GM18873 (cell line): ENCODE measurements around the gene COX5A.
"Not testable (repeated sequence)": the region's sequence is repeated elsewhere in the genome, so short reads cannot be mapped to it uniquely, and the experiment has no call there.

ENCODE experiments used
- ATAC-seq: cut with Tn5 transposase; IDR thresholded peaks from one replicate; pipeline ENCODE4 v1.9.1; 2021; ENCODE audit warnings: mild to moderate bottlenecking, moderate library complexity, moderate number of reproducible peaks; ENCODE audit not compliant: unreplicated experiment, low FRiP score

The COX5A gene

DNA sequence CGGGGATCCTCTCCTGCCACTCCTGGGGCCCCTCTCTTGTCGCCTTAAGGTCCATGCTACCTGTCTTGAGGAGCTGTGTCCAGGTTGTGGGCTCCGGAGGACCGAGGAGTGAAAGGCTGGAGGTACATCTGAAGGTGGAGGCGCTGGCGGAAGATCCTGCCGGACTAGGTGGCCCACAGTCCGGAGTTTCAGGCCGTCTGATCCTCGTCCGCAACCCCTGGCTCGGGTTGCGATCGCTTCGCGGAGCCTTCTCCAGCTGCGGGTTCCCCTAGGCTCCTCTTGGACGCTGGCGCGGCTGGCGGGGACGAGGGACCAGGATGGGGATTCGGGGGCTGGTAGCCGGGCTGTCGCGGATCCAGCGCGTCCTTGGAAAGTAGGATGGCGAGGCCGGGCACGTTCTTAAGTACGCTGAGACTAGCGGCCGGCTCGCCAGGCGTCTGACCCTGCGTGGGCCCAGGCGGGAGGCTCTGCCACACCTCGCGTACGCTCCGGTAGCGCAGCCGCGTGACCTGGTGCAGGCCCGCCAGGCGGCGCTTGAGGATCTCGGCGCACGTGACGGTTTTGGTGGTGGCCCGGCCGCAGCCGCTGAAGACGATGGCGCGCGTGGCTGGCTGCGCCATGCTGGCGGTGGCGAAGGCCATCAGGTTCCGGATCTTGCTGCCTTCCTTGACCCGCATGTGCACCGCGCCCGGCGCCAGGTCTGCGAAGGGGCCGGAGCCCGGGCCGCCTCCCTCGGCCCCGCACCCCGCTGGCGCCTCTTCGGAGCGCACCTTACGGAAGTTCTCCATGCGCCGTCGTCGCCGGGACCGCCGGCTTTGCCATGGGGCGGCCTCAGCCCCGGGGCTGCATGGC, 18.1 kb upstream of the COX5A start:
- no peak for ATAC-seq

DNA sequence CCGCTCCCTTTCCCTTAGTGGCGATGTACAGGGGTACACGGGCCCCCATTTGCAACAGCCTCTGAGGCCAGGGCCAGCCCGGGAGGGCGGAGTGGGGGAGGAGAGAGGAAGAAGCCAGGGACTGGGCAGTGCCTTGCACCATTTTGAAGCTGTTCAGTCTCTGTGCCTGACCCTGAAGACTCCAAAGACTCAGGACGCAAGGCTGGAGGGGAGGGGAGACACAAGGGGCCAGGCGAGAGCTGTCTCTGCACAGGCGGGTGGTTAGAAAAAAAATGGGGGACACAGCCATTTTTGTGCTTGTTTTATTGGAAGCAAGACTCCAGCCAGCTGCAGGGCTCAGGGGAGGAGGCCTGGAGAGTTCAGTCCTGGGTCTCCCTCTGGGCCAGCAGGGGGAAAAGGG, 17.1 kb upstream of the COX5A start:
- ATAC-seq: no peak

DNA sequence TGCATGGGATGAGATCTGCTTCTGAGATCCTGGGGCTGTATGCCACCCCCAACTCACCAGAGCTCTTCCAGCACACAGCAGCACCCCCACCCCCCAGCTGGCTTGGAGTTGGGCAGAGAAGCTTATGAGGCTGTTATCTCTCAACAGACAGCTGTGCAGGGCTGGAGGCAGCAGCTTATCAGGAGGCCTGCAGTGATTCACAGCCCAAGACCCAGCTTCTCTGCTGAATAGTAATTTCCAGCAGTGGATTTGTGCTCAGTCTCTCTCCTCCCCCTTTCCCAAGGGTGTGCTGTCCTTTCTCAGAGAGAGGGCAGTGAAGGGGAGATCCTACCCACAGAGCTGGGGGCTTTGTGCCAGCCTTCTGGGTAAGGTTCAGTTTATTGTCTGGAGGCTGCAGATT, 16.6 kb upstream of the COX5A start:
- ATAC-seq: no peak

DNA sequence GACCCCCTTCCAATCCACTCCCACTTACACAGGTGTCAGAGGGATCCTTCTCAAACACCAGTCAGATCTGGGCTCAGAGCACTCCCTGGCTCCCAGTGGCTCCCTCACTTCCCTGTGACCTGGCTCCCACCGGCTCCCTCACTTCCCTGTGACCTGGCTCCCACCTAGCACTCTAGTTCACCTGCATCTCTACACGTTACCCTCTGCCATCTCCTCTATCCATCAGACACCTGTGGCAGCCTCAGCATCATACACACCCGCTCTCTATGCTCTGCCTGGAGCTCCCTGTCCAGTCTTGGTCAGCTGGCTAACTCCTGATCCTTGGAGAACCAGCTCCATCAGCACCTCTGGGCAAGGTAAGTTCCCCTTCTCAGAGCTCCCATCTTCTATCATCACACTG, 13.1 kb upstream of the COX5A start:
- no peak for ATAC-seq

DNA sequence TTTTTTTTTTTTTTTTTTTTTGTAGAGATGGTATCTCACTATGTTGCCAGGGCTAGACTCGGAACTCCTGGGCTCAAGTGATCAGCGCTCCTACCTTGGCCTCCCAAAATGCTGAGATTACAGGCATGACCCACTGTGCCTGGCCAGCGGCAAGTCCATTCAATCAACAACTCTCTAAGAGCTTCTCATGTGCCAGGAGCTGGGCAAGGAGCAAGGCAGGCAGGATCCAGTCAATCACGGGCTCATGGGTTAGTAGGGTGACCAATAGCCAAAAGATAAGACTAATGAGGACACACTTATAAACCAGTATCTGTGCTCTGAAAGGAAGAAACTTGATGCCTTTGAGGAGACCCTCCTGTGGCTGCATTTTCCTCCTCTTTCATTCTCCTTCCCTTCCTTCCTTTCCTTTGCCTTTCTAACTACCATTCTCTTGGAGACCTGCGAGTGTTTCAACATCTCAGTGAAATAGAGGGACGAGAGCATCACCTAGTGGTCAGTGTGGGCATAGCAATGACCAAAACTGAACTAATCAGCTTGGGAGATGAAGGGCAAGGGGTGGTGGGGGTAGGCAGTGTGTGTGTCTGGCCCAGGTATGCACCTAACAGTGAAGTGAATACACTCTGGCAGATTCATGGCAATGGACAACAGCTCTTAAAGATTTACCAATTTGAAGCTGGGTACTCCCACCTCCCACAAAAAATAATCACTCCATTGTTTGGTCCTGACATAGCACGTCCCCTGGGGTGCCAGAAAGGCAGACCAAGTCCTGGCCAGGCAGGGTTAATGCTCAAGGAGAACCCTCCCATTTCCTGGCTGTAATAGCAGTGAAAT, 12.4 kb upstream of the COX5A start:
- no peak for ATAC-seq

DNA sequence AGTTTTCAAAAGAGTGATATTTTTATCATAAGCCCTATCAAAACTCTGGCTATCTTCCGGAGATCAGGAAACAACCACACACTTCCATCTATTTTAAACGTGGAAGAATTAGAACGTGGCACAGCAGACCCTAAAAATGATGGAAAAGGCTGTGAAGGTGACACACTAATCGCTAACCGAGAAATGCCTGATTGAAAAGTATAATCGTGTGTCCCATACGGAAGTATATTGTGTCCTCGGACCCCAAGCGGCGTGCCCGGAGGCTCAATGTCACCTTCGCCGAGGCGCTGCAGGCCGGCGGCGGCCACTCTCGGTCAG, 642 bp downstream of the COX5A start:
- ATAC-seq: no peak

DNA sequence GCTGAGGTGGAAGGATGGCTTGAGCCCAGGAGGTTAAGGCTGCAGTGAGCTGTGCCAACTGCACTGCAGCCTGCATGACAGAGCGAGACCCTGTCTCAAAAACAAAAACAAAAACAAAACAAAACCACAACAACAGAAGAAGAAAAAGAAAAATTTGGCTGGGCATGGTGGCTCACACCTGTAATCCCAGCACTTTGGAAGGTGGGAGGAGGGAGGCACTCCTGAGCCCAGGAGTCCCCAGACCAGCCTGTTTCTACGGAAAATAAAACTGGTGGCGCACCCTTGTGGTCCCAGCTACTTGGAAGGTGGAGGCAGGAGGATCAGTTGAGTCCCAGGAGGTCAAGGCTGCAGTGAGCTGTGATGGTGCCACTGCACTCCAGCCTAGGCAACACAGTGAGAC, 2.7 kb downstream of the COX5A start:
- not testable (repeated sequence) for ATAC-seq

DNA sequence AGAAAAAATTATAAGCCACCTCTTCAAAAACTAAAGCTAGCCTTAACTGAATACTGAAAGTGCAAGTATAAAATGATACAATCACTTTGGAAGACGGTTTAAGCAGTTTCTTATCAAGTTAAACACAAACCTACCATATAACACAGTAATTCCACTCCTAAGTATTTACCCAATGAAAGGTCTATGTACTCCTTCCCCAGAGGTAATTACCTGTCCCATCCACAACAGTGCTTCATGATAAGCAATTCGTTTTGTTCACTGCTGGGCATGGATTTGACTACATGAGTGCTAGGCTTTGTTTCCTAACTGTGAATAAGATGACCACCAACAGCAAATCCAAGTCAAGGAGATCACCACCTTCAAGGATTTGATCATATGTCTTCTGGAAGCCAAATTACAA, 4.3 kb downstream of the COX5A start:
- ATAC-seq: no peak

DNA sequence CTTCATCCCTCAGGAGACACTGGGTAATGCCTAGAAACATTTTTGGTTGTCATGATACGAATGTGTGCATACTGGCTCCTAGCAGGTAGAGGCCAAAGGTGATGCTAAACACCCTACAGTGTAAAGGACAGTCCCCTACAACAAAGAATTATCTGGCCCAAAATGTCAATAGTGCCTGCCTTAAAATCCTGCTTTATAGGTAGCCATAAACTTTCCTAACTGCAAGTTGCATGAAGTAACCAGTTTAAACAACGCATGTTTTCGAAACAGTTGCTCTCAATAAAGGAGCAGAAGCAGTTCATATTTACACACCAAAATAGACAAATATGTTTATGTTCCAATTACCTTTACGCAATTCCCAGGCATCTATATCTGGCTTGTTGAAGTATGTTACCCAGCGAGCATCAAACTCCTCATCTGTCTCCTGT, 9.1 kb downstream of the COX5A start:
- ATAC-seq: no peak

DNA sequence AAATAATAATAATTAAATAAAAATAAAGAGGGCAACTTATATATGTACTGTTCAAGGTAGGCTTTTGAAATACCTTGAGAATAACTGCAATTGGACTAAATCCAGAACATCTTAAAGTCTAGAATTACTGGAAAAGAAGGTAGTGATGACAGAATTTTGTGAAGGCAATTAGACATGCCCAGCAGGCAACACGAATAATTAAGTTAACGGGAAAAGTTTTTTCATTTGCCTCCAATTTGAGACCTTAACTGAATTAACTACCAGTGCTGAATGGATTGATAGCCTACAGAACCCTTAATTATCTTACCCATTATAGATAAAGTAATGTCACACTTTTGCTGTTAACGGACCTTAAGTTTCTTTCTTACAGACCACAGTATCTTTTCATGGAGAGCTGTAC, 13.3 kb downstream of the COX5A start:
- ATAC-seq: no peak

DNA sequence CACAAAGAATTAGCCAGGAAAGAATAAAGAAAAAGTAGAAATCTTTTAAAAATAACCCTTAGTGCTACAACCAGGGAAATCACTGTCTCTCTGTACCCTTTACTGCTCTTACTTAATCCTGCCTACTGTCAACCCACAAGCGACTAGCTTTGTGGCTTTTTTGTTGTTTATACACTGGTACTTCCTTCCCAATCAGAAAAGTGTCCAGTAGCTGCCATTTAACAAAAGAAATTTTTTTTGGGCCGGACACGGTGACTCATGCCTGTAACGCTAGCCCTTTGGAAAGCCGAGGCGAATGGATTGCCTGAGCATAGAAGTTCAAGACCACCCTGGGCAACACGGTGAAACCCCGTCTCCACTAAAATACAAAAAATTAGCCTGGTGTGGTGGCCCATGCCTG, 17.4 kb downstream of the COX5A start:
- no peak for ATAC-seq

DNA sequence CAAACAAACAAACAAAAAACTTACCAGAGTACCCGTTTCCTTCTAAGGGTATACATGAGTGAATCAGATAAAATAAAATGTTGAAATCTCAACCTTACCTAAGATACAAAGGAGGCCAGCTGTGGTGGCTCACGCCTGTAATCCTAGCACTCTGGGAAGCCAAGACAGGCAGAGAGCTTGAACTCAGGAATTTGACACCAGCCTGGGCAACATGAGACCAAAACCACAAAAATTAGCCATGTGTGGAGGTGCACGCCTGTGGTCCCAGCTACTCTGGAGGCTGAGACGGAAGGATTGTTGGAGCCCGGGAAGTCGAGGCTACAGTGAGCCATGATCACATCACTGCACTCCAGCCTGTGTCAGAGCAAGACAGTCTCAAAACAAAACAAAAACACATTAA, 20.2 kb downstream of the COX5A start:
- no peak for ATAC-seq

DNA sequence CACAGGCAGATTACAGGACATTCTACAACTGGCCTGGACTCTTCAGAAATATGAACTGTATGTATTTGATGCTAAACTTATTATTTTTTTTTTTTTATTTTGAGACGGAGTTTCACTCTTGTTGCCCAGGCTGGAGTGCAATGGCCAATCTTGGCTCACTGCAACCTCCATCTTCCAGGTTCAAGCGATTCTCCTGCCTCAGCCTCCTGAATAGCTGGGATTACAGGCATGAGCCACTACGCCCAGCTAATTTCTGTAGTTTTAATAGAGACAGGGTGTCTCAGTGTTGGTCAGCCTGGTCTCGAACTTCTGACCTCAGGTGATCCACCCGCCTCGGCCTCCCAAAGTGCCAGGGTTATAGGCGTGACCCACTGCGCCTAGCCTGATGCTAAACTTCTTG, 24.1 kb downstream of the COX5A start:
- ATAC-seq: not testable (repeated sequence)

DNA sequence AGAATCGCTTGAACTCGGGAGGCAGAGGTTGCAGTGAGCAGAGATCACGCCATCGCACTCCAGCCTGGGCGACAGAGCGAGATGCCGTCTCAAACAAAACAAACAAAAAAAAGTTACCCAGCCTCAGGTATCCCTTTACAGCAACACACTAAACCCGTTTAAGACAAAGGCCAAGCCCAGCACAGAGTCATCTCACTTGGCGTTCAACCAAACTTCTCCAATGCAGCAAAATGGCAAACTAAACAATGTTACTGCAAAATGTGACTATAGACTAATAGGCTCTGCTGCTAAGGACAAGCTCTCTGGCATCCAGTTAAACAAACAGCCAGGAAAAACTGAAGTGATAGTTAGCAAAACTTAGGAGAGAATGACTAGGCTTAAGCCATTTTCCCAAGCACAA, 24.8 kb downstream of the COX5A start:
- ATAC-seq: no peak

DNA sequence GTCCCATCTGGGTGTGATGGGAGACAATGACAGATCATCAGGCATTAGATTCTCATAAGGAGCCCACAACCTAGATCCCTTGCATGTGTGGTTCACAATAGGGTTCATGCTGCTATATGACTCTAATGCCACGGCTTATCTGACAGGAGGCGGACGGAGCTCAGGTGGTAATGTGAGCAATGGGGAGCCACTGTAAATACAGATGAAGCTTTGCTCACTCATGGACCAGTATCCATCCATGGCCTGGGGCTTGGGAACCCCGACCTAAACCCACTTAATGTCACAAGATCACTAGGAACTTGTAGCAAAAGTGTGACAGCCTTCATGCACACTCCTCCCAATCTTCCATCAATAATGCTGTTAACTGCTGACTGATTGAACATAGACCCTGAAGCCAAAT, 29.2 kb downstream of the COX5A start:
- ATAC-seq: no peak

DNA sequence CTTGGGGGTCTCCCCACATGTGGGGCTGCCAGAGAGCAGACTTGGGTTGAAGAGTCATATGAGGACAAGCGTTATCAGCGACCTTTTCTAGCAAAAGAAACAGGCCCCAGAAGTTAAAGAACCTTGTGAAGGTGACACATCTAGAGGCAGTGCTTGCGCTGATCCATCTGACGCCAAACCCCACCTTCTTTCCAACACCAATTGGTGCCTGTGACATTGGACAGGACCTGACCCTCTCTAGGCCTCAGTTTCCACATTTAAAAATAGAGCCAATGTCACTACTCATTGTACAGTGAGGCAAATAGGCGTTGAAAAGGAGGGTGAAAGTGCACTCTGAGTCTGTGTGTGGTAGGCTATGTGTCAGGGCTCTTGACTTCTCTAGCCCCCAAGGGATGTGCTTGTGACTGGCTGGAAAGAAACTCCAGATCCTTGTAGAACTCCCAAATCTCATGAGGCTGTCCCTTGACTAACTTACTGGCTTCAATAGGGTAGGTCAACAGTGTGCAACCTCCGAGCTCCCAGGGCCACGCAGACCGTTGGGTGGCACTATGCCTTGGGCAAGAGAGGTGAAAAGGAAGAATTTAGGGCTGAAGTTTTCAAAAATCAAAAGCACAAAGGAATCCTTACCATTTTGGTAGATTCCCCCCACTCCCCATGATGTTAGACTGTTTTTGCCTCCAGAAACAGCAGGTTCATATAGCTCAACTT, 30.6 kb downstream of the COX5A start:
- no peak for ATAC-seq

DNA sequence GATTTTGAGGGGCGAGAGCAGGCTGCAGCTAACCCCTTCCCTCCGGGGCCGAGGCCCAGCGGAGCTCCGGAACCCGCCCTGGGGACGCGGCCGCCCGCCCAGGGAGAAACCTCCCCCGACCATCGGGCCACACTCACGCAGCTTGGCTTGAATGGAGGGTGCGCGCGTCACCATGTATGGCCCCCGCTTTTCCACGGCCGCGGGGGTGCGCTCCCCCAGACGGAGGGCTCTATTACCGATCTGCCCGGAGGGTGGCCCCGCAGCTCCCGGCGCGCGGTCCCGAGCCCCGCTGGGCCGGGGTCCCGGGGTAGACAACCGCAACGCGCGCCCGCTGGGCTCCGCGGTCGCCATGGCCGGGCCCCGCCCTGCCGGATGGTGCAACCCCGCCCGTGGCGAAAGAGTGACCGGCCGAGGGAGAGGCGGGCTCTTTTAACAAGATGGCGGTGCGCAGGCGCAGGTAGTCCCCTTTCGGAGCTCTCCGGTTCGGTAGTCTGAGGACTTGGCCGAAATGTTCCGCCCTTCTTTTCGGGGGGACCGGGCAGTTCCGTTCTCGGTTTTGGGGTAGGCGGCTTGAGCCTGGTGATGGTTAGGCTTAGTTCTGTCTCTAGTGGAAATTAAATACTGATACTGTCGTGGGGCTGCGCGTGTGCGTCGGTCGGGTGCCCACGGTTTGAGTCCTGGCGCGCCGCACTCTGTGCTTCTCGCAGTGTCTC, 31.3 kb downstream of the COX5A start, which contains the start of gene FAM219B:
Gene FAM219B (minus strand): TSS at position 402 of the 713 bp plus-strand sequence. CDS start 51 bp downstream, at position 351.
- ATAC-seq: peak; percentile 73

DNA sequence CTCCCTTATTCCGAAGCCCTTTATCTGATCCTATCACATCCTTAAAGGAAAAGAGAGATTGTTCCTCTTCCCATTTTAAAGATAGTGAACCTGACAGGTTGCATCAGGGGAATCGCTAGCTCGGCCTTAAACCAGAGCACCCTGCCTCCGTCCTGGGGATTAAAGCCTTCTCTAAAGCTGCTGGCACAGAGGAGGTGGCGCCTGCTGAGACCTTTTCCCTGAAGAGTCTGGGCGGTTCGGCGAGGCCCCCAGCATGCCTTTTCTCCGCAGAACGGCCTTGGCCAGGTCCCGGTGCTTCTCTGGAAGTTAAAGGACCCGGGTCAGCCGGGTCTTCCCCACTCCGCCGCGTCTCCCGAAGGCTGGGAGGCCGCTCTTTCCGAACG, 31.8 kb downstream of the COX5A start:
- no peak for ATAC-seq

DNA sequence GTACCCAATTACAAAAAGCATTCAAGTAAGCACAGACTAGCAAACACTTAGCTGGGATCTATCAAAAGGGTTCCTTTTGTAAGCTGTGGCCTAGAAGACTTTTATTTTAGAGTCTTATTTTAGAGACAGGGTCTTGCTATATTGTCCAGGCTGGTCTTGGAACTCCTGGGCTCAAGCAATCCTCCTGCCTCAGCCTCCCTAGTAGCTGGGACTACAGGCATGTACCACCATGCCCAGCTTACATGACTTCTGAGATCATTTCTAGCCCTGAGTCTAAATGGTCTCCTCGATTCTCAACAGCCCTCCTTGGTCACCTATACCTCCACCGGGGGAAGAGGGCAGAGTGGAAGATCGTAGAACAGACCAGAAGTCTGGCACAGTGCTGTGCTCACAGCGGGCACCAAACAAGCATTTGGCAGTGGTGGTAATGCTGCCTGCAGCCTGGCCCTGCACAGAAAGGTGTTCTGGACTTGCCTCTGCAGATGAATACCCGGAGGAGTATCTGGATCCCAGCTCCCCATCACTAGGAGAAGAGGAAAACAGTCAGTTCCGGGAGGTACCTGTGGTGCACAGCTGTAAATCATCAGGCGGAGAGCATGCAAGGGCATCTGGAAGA, 33.6 kb downstream of the COX5A start:
- ATAC-seq: no peak

DNA sequence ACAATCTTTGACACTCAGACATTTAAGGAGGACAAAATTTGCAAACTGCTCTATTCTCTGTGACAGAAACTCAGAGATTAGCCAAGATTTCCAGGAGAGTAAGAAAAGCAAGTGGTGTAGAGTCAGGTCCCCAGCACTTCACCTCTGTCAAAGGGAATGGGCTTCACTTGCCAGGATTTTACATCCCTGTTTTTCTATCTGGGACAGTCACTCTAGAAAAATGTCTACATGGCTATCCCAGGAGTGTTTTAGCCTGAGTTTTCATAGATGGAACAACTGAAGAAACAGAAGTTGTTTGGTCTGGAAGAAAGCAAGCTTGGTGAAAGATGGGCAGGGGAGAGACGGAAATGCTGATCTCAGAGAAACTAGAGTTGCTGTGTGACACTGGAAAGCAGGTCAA, 34.2 kb downstream of the COX5A start:
- ATAC-seq: no peak
